NCI-H82 treated with DMSO at 0.1 percent for 48 hours (cell line): ENCODE results near the gene TTC39B.

Experiments used
- DNase-seq: peaks from one replicate; lab custom pipeline; 2025; ENCODE audit not compliant: unreplicated experiment; lab: John Stamatoyannopoulos, UW

Gene TTC39B

GRCh38 chr9:15182730-15183129, 124.3 kb downstream of the TTC39B start:
- DNase-seq, result peak; percentile 56

DNA sequence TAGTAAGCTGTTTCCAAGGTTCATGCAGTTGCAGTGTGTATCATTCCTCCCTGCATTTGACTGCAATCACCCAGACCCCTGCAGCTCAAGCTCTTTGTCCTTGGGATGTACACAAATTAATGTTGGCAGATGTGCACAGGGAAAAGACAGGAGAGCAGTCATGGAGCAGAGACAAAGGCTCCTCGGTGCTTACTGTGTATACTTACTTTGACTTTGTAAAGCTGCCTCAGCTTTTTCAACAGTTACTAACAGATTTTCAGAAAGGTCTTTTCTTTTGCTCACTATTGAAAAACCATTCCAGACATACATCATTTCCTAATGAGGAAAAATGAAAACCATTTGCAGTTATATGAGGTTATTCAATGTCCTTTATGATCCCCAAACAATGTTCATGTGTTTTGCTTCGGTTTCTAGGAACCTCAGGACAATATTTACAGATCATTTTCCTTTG, 124.9 kb downstream of the TTC39B start:
- DNase-seq, result peak; percentile 71

DNA sequence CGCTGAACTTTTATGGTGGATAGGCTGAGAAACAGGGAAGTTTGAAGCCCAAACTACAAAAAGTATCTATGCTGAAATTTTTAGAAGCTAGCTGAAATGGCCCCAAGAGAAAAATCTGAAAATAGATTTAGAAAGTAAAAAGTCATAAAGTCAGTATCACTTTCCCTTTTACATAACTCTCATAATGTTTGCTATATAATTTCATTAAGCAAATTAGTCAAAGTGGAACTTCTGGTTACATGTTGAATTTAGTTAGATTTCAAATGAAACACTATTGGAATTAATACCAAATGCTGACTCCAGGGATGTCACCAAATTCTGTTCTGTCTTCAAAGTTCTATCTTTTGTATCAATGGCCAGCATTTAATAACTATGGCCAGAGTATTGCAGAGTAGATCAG, 126.9 kb downstream of the TTC39B start:
- no peak for DNase-seq

DNA sequence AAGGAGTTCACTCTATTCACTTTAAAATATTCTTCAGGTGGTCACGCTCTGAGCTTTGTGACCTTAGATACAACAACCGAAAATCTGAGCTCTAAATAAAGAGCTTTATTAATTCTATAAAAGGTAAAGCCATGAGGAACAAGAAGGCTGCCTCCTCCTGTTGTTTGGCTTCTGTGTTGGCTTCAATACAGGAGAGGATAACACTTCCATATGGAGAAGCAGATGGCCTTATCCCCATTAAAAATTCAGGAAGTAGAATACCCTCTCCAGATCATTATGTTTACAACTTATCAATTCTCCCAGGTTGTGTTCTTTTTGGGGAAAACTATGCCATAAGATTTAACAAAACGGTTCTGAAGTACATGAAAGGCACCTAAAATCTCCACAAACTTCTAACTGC, 128.4 kb downstream of the TTC39B start:
- DNase-seq, result peak; percentile 78

DNA sequence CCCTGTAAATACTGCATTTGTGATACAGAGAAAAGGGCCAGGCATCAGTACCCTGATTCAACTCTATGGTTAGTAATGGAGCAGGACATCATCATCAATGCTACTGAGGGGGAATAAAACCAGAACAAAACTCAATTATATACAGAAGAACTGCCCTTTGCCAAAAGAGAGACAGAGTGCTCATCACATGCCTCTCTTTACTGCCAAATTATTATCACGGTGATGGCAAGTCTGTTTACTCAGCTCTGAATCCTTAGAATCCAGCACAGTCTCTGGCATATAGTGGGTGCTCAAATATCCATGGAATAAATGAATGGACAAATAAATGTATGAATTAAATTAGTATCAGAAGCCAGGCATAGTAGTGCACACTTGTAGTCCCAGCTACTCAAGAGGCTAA, 130.2 kb downstream of the TTC39B start:
- no peak for DNase-seq

DNA sequence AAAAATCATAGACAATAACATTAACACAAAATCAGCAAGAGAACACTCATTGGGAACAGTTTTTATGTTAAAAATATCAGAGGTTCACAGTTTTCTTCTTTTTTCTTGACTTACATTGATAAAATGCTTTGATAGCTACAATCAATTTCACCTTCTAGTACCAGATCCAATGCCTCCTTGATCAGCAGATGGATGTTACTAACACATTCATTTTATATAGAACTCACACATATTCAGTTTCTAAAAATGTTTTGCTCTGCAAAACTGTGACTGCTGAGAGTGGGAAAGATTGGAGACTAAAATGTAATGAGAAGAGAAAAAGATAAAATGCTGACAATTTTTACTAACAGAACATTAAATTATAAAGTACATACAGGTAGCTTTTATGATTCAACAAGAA, 143.1 kb downstream of the TTC39B start:
- no peak for DNase-seq

DNA sequence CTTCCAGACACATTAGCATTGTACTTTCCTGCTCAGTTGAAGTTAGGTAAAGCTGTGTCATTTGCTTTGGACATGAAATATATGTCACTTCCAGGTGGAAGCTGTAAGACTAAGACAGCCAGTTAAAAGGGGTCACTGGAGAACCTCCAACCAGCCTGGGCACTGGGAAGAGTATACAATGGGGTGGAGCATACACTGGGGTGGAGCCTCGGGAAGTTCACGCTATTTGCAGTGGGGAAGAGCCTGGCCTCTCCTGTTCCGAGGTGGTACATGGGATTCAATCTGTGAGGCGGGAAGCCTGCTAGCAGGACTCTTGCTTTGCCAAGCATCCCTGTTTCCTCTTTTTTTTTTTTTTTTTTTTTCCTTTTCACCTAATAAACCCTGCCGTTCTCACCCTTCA, 145.3 kb downstream of the TTC39B start:
- DNase-seq, result no peak

DNA sequence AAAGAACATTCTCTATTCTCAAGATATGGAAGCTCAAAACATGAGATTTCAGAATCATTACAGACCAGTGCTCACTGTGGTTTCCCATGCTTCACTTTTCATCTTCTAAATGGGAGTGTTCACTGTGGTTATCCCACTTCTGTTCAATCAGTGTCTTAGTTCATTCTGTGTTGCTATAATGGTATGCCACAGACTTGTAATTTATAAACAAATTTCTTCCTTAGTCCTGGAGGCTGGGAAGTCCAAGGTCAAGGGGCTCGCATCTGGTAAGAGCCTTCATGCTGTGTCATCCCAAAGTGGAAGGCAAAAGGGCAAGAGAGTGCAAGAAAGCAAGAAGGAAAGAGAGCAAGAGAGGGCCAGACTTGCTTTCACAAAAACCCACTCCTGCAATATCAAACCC, 146.3 kb downstream of the TTC39B start:
- DNase-seq, result no peak

- no peak for DNase-seq
Observed at GRCh38 chr9:15158064-15158463, 149.0 kb downstream of the TTC39B start.

- no peak for DNase-seq
Observed at GRCh38 chr9:15157381-15157780, 149.6 kb downstream of the TTC39B start.

DNA sequence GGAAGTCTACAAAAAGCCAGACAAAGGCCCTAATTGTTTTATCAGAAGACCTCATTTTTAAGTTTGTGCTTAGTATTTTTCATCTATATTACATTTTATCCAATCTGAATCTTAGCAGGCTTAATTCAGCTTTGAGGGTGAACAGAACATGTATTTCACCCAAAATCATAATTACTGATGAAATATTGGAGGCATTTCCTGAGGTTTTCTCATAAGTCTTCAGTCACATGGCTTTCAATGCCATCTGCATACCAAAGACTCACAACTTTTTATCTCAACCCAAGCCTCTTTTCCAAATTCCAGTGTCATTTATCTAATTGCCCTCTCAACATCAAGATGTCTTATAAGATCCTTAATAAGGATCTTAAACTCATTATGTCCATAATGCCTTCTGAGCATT, 150.8 kb downstream of the TTC39B start:
- DNase-seq, result peak; percentile 55

DNA sequence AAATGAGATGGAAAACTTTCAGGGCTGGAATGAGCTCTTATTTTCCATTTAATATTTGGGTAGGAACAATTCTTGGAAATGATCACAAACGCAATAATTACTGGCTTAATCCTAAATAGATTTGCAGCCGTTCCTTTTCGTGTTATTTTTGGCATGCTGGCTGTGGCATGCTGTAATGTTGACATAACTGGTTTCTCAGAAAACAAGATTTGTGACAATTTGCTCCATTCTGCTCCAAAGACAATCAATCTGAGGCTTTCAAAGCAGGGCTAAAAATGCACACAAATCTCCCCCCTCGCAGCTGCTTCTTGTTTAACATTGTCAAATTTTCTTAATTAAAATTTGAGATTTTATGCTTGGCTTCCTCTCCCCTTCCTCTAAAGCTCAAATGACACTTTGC, 151.2 kb downstream of the TTC39B start:
- no peak for DNase-seq

DNA sequence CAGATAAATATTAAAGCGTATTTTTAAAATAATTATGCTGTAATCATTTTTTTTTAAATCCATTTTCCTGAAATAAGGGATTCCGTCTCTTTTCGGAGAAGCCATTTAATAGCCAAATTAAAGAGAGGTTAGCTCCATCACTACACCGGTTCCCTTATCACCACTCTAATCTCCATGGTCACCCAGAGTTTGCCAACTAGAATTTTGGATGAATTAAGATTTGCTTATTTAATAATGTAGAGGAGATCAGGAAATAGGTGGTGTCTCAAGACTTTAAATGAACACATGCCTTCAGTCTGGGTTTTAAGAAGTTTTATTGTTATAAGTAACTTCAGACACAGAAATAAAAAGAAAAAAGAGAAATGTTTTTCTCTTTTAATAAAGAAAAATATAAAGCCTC, 151.7 kb downstream of the TTC39B start:
- no peak for DNase-seq

DNA sequence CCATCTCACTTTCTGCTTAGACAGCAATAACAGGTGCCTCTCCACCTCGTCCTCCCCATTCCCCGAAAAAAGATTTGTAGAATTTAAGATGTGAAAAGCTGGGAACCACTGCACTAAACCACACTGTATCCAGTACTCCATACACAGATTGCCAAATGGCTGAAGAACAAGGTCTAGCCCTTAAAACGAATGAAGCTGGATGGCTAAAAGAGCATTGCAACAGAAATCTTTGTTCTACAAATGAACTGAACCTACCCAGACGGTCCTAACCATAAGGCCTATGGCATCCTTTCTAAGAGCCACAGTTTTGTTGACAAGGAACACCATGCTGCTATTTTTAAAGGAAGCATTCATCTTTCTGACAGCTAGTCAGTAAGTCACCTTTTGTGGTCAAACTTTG, 152.3 kb downstream of the TTC39B start:
- no peak for DNase-seq

DNA sequence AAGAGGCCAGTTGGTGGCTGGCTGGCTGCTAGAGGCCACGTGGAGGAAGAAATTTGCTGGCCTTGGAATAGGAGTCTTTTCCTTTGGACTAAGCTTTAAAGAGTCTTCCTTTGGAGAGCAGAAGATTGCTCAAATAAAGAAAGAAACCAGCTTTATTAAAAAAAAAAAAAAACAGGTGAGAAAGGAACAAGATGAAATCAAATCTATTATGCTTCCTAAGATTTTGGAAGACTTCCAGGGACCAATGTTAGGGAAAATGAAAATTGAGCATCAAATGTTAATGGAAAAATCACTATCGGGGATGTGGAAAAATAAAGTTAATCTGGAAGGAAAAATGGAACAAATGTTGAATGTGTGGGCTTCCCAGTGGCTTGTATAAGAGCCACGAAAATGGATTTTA, 153.1 kb downstream of the TTC39B start:
- no peak for DNase-seq

GRCh38 chr9:15150939-15151338, 156.1 kb downstream of the TTC39B start:
- DNase-seq, result no peak

- DNase-seq, result no peak
Observed at GRCh38 chr9:15149450-15149849, 157.6 kb downstream of the TTC39B start.

GRCh38 chr9:15146268-15146700, 160.7 kb downstream of the TTC39B start:
- peak; percentile 30 for DNase-seq

GRCh38 chr9:15144622-15145061, 162.4 kb downstream of the TTC39B start:
- DNase-seq, result no peak

- no peak for DNase-seq
Observed at GRCh38 chr9:15142878-15143534, 164.0 kb downstream of the TTC39B start.

- no peak for DNase-seq
Observed at GRCh38 chr9:15140051-15140450, 167.0 kb downstream of the TTC39B start.

- DNase-seq, result no peak
Observed at GRCh38 chr9:15139469-15139868, 167.5 kb downstream of the TTC39B start.

GRCh38 chr9:15138357-15138686, 168.7 kb downstream of the TTC39B start:
- DNase-seq, result no peak
